GM12874 (cell line): ENCODE measurements around the gene PPFIBP1.

Source experiments
- CTCF ChIP-seq: IDR thresholded peaks from 2 replicates; pipeline ENCODE4 v1.5.1; 2011; ENCODE audit warnings: low read depth, mild to moderate bottlenecking, control low read depth, low read length, moderate library complexity; ENCODE audit not compliant: insufficient read depth

PPFIBP1 gene

GRCh38 chr12:27689558-27690180 lies 165.7 kb downstream of the PPFIBP1 start:
- no peak for TF ChIP-seq CTCF

- no peak for TF ChIP-seq CTCF
Measured at GRCh38 chr12:27693403-27693802, 169.4 kb downstream of the PPFIBP1 start.

- TF ChIP-seq CTCF = no peak
Measured at GRCh38 chr12:27695556-27696292, 171.7 kb downstream of the PPFIBP1 start.

GRCh38 chr12:27696293-27696652 lies 172.3 kb downstream of the PPFIBP1 start, which contains the start of gene REP15:
Gene REP15, plus strand, starts transcription at chr12:27696447. Its CDS starts 116 bp downstream, at chr12:27696563.
- no peak for TF ChIP-seq CTCF

GRCh38 chr12:27696864-27697564 lies 173.0 kb downstream of the PPFIBP1 start:
- TF ChIP-seq CTCF = no peak

GRCh38 chr12:27703720-27704452 lies 179.9 kb downstream of the PPFIBP1 start:
- peak; percentile 79 for TF ChIP-seq CTCF

GRCh38 chr12:27705263-27705662 lies 181.3 kb downstream of the PPFIBP1 start:
- no peak for TF ChIP-seq CTCF
